ENCODE results near the gene TERT. TPM values are rescaled to one million over a fixed set of nuclear protein-coding genes. Genes with fewer than 3 reads are reported as not detected.
"Not testable (repeated sequence)": the region's sequence is repeated elsewhere in the genome, so short reads cannot be mapped to it uniquely, and the experiment has no call there.

Gene TERT
- total RNA-seq, 4 donors from 2014 or later, result not detected

GRCh38 chr5:1235379-1235778 is 59.5 kb downstream of the TERT start:
- TF ChIP-seq POLR2A (IDR thresholded peaks at IDR 0.05) (no peak), POLR2AphosphoS5 (IDR thresholded peaks at IDR 0.05) (no peak), EP300 (IDR thresholded peaks at IDR 0.05) (no peak), CTCF (IDR thresholded peaks at IDR 0.05) (no peak)
- no peak overlapping the region for H3K4me3 ChIP-seq
- WGBS, result 90% methylated on average over 5 of the region's 8 CpGs
- no peaks in the 10 kb centered on the region for H3K36me3 ChIP-seq
- H3K27ac ChIP-seq, result no peak overlapping the region
- no peaks in the 10 kb centered on the region for H3K4me1 ChIP-seq
- H3K27me3 ChIP-seq, result peaks cover 17% of the 10 kb centered on the region
- peaks cover 6% of the 10 kb centered on the region for H3K9me3 ChIP-seq
- no peak for DNase-seq (ENCODE audit: low spot score in 2 of 2)

DNA sequence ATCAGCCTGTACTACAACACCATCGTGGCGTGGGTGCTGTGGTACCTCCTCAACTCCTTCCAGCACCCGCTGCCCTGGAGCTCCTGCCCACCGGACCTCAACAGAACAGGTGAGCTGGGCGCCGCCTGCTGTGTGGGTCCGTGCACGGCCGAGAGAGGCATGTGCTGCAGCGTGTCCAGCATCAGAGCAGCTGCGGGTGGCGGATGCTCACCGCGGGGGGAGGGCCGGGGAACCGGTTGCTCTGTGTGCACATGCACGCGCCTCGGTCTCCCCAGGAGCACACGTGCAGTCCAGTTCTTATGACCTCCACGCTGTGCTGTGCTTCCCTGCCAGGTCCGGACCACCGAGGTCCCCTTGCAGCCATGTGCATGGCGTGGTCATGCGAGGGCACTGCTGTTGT is 62.1 kb downstream of the TERT start:
- no peaks in the 10 kb centered on the region for H3K4me1 ChIP-seq
- H3K36me3 ChIP-seq, result no peaks in the 10 kb centered on the region
- H3K4me3 ChIP-seq, result no peak overlapping the region
- no peak for DNase-seq (ENCODE audit: low spot score in 2 of 2)
- WGBS, result 66% methylated on average over 4 of the region's 25 CpGs
- no peak overlapping the region for H3K27ac ChIP-seq
- peaks cover 41% of the 10 kb centered on the region for H3K27me3 ChIP-seq
- H3K9me3 ChIP-seq, result peaks cover 6% of the 10 kb centered on the region
- TF ChIP-seq POLR2AphosphoS5 (IDR thresholded peaks at IDR 0.05) (no peak), CTCF (IDR thresholded peaks at IDR 0.05) (no peak), POLR2A (IDR thresholded peaks at IDR 0.05) (no peak), EP300 (IDR thresholded peaks at IDR 0.05) (no peak)

GRCh38 chr5:1231354-1231905 is 63.4 kb downstream of the TERT start:
- TF ChIP-seq CTCF (IDR thresholded peaks at IDR 0.05) (no peak), EP300 (IDR thresholded peaks at IDR 0.05) (no peak), POLR2AphosphoS5 (IDR thresholded peaks at IDR 0.05) (no peak), POLR2A (IDR thresholded peaks at IDR 0.05) (no peak)
- H3K27me3 ChIP-seq, result peaks cover 45% of the 10 kb centered on the region
- H3K36me3 ChIP-seq, result no peaks in the 10 kb centered on the region
- H3K27ac ChIP-seq, result no peak overlapping the region
- peaks cover 6% of the 10 kb centered on the region for H3K9me3 ChIP-seq
- no peak for DNase-seq (ENCODE audit: low spot score in 2 of 2)
- H3K4me3 ChIP-seq, result no peak overlapping the region
- 70% methylated on average over 10 of the region's 13 CpGs for WGBS
- H3K4me1 ChIP-seq, result no peaks in the 10 kb centered on the region

- 93% methylated on average over 15 of the region's 17 CpGs for WGBS
- TF ChIP-seq POLR2A (IDR thresholded peaks at IDR 0.05) (no peak), EP300 (IDR thresholded peaks at IDR 0.05) (no peak), POLR2AphosphoS5 (IDR thresholded peaks at IDR 0.05) (no peak), CTCF (IDR thresholded peaks at IDR 0.05) (no peak)
- Histone ChIP-seq H3K9me3 (peaks cover 6% of the 10 kb centered on the region), H3K27ac (no peak overlapping the region), H3K27me3 (peaks cover 53% of the 10 kb centered on the region), H3K4me3 (no peak overlapping the region), H3K4me1 (no peaks in the 10 kb centered on the region), H3K36me3 (no peaks in the 10 kb centered on the region)
- no peak for DNase-seq (ENCODE audit: low spot score in 2 of 2)
Measured at GRCh38 chr5:1230551-1230950, 64.3 kb downstream of the TERT start.

DNA sequence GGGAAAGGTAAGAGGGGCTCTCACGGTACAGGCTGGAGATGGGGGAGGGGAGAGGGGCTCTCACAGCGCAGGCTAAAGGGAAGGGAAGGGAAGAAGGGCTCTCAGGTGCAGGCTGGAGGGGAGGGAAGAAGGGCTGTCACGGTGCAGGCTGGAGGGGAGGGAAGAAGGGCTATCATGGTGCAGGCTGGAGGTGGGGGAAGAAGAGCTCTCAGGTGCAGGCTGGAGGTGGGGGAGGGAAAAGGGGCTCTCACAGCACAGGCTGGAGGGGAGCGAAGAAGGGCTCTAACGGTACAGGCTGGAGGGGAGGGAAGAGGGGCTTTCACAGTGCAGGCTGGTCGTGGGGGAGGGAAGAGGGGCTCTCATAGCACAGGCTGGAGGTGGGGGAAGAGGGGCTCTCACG is 65.0 kb downstream of the TERT start:
- H3K4me1 ChIP-seq, result no peaks in the 10 kb centered on the region
- no peaks in the 10 kb centered on the region for H3K36me3 ChIP-seq
- TF ChIP-seq POLR2A (IDR thresholded peaks at IDR 0.05) (no peak), CTCF (IDR thresholded peaks at IDR 0.05) (no peak), EP300 (IDR thresholded peaks at IDR 0.05) (no peak), POLR2AphosphoS5 (IDR thresholded peaks at IDR 0.05) (no peak)
- whole genome bisulfite sequencing, result 30% methylated on average over 7 of the region's 7 CpGs
- H3K9me3 ChIP-seq, result peaks cover under 1% of the 10 kb centered on the region
- H3K27ac ChIP-seq, result no peak overlapping the region
- no peak overlapping the region for H3K4me3 ChIP-seq
- no peak for DNase-seq (ENCODE audit: low spot score in 2 of 2)
- peaks cover 58% of the 10 kb centered on the region for H3K27me3 ChIP-seq

DNA sequence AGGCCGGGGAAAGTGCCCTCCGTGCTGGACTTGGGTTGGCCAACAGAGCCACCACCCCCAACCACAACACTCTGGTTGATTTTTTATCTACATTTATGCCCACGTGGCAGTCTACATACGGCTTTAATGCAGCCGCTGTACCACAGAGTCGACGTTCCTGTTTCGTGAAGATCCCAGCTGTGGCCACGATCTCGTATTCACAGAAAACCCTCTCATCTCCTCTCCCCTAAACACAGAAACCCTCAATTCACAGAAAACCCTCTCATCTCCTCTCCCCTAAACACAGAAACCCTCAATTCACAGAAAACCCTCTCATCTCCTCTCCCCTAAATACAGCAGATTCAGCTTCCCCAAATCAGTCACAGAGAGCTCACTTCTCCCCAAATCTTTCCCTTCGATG is 65.8 kb downstream of the TERT start:
- H3K36me3 ChIP-seq; H3K27ac ChIP-seq; H3K4me3 ChIP-seq; H3K4me1 ChIP-seq; H3K9me3 ChIP-seq; DNase-seq (ENCODE audit: low spot score in 2 of 2): not testable (repeated sequence)
- 87% methylated on average over 11 of the region's 11 CpGs for WGBS
- H3K27me3 ChIP-seq, result peaks cover 63% of the 10 kb centered on the region
